Activated T-cell treated with anti-CD3 and anti-CD28 coated beads, Interleukin-2, amount 50 U/mL, for 48 hours (primary cell): ENCODE data around the gene SSBP2.
"Not testable (repeated sequence)": the region's sequence is repeated elsewhere in the genome, so short reads cannot be mapped to it uniquely, and the experiment has no call there.

Source experiments
- DNase-seq, 2 experiments: peaks; one replicate each; pipeline ENCODE4 v3.0.0-alpha.2; 2020

The SSBP2 gene

DNA sequence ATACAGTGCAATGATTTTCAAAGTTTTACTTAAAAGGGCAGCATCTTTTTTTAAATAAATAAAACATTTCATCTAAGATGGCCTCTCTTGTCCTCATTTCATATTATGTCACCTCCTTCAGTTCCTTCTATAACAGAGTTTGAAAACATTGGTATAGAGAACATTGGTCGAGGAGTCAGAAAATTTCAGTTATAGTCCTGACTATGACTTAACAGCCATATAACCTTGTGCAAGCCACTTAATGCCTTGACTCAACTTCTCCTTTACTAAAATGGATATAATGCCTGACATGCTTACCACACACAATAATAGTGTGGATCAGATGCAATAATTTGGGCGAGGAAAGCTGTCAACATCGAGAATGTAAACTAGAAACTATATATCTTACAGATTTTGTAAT is 22.6 kb downstream of the SSBP2 start:
- DNase-seq, result no peak

DNA sequence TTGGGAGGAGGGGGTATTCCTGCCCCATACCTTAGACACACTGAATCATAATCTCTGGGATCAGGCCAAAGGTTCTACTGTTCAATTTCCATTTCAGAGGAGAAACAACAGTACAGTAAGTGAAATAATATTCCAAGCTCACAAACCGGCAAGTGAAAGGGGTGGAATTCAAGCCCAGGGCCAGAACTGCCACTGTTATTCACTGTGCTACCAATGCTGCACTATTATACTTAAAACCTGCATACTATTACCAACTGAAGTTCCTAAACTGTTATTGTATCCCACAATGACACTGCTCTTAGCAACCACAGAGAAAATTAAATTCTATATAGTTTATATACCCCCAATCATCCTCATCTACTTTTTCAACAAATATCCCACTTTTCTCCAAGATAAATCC is 24.6 kb downstream of the SSBP2 start:
- DNase-seq, result no peak

DNA sequence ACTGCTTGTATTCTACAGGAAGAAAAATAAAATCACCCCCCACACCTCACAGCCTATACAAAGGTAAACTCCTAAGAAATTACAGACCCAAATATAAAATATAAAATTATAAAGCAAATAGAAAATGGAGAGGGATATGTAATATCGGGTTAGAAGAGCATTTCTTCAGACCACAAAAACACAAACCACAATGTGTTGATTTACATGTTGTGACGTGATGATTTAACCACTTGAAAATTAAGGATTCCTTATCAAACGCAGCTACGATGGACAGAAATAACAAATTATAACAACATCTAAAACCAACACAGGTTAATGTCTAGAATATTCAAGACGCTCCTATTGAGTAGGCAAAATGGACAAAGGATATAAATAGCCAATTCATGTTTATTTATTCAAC is 26.3 kb downstream of the SSBP2 start:
- DNase-seq, result no peak

DNA sequence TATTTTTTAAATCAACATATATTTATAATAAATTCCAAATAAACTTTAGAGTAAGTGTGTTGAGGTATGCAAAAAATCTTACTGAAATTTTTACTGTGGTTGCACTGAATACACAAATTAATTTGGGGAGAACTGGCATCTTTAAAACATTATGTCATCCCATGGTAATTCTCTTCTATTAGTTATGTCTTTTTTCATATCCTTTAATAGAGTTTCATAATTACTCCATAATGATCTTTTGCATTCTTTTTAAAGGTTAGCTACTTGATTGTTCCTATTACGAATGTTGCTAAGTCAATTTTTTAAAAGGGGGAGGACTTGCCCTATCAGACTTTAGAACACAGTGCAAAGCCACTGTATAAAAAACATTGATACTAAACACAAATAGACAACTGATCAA is 26.8 kb downstream of the SSBP2 start:
- no peak for DNase-seq

DNA sequence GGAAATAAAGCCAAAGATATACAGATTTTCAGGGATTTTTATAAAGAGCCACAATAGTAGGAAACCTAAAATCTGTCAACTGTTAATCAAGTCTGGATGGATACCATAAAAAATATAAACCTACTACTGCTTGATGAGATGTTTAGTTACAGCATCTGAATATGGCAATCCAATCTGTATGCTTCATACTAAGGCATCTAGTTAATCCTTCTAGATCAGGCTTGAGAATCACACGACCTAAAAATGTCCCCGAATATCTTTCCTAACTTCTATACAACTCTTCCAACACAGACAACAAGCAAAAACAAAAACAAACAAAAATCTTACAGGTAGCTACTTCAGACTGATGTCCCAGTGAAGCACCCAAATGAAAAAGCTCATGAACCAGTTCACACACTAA is 29.8 kb downstream of the SSBP2 start:
- DNase-seq, result no peak

DNA sequence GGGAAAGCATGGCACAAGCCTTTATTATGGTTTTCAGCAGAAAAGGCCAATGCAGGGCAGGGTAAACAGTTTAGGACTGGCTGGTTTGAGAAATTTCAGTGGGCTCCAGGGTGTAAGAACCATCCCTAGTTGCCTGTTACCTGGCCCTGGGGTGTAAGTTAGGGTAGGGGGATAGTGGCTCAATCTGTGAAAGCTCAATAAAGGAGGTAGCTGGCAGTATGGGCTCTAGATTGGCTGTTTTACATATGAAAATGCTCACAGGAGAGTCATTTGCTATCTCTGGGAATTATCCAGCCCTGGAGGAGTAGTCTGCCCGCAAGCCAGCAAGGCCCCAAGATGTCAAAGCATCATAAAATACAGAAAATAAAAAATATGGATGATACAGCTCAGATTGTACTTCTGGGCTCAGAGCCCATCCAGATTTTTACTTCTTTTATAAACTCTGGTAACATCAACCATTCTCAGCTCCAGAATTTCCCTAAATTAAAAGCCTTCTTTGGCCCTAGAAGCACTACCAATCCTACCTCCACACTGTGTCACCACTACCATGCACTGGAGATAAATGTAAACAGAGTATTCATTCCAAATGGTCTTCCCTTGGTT is 31.1 kb downstream of the SSBP2 start:
- no peak for DNase-seq

DNA sequence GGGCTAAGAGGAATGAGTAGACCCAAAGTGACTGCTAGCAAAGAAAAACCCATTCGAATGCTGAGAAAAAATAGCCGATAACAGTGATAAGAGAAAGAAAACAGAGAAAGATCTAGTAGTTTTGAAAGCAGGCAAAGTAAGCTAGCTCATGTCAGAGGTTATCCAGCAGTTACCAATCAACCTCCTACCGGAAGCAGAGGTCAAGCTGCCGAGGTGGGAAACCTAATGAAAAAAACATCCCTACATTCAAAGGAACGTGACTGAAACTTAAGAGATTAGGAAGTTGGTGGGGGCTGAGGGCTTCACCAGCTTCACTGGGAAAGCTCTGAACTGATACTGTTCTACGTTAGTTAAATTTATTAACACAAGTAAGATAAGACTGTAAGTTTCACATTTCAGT is 32.6 kb downstream of the SSBP2 start:
- no peak for DNase-seq

DNA sequence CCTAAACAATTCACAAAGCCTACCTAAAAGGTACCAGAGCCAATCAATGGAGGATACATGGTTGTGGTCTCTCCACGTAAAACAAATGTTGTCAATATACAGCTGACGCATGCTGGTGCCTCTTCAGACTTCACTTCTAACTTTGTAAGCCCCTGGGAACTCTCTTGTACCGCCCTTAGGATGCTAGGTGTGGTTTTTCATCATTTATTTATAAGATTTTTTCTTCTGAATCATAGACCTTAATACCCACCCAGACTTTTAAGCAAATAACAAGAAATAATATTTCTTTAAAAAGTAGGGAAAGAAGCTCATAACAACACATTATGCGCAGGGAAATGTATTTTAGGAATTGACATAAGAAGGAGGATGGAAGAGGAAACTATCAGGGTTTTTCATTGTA is 33.0 kb downstream of the SSBP2 start:
- no peak for DNase-seq

DNA sequence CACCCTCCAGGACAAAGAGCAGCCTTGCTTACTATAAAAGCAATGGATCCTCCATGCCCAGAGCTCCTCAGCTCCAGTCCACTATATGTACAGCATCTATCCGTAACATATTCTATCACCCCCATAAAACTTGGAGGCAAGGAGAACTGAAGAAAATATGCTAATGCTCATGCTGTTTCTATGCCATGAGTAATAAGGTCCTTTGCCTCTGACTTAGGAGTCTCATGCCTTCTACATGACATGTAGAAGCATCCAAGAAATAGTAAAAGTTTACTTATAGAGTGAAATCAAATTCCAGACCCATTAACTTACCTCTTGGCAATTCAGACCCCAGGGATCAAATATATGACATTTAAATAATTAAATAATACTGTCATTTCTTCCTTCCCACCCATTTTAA is 33.7 kb downstream of the SSBP2 start:
- no peak for DNase-seq

DNA sequence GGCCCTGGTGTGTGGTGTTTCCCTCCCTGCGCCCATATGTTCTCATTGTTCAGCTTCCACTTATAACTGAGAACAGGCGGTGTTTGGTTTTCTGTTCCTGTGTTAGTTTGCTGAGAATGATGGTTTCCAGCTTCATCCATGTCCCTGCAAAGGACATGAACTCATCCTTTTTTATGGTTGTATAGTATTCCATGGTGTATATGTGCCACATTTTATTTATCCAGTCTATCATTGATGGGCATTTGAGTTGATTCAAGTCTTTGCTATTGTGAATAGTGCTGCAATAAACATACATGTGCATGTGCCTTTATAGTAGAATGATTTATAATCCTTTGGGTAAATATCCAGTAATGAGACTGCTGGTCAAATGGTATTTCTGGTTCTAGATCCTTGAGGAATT is 36.8 kb downstream of the SSBP2 start:
- DNase-seq, result not testable (repeated sequence)

DNA sequence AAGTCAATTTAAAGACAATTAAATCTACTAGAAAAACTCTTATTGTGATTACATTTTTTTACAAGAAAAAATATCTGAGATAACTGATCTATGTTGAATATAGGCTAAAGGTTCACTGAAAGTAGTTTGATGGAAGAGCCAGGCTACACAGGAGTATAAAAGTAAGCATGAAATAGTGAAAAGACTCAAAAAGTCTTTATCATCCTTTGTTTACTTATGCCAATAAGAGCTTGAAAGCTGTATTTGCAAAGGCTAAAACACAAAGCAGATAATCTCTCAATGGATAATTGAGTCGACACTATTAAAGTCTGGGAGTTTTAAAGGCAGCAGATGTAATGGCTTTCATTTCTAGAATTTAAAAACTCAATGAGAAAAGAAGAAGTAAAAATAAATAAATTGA is 42.0 kb downstream of the SSBP2 start:
- DNase-seq, result no peak

DNA sequence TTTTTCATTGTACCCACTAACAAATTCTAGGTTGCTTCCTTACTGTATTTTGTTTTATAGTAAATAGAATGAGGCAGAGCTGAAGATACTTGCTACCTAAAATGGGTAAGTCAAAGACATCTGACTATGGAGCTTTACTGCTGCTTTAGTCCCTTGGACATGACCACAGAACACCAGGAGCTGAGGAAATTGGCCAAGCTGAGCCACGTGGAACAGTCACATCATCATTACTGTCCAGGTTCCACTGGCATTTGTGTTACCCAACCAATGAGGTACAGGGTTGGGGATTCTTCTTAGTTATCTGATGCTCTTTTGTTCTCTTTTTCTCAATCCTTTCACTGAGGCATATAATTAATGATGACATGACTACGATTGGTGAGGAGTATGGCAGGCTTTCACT is 47.1 kb downstream of the SSBP2 start:
- DNase-seq, result no peak

DNA sequence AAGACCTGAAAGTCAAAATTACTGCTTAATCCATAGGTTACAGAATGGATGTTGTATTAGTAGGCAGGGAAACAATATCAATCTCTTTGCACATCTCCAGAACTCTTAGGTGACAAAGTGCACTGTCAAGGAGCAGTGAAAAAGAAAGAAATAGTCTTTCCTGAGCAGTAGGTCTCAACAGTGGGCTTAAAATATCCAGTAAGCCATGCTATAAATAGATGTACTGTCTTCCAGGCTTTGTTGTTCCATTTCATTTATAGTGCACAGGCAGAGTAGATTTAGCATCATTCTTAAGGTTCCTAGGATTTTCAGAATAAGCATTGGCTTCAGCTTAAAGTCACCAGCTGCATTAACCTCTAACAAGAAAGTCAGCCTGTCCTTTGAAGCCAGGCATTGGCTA is 50.7 kb downstream of the SSBP2 start:
- no peak for DNase-seq

DNA sequence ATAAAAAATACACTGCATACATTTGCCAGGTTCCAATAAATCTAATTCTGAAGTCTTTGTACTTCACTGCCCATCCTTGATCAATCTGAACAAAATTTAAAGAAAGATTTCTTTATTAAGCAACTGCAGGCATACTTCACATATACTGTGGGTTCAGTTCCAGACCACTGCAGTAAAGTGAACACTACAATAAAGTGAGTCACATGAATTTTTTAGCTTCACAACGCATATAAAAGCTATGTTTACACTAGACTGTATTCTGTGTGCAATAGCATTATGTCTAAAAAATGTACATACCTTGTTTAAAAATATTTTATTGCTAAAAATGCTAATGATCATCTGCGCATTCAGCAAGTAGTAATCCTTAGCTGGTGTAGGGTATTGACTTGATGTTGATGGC is 52.1 kb downstream of the SSBP2 start:
- no peak for DNase-seq

DNA sequence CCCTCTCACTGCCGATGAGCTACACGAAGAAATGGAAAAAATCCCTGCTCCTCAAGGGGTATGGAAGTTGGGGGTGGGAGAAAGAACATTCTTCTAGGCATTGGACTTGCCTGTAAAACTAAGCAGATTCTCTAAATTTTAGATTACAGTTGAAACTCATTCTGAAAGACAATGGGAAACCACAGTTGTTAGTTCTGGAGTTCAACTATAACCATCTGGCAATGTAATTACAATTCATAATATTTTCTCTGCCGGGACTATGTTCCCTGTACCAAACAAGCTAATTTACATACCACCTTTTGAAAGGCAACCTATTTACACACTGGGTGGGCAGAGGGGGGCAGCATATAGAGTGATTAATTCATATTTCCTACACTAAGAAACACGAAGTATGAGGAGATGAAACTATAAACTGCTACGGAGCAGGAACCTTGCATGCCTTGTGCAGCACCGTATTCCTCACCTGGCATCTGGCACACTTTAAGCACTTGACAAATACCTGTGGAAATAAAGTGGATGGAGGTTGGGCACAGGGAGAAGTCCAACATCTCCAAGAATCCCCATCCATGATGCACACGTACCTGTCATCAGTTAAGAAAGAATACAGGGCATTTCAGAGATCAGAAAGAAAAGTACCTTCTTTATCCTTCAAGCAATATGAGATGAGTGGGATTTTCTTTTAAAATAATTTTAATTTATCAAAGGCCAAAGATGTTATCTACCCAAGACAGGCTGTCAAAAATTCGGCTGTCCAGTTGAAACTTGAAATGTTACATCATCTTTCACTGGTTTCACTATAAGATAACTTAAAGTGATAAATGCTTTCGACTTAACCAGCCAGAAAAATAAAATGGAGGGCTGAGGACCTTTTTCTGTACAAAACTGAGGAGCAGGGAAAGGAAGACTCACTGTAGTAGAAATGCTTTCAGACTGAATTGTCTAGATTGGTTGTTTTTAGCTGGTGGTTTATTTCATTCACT is 54.2 kb downstream of the SSBP2 start:
- no peak for DNase-seq

DNA sequence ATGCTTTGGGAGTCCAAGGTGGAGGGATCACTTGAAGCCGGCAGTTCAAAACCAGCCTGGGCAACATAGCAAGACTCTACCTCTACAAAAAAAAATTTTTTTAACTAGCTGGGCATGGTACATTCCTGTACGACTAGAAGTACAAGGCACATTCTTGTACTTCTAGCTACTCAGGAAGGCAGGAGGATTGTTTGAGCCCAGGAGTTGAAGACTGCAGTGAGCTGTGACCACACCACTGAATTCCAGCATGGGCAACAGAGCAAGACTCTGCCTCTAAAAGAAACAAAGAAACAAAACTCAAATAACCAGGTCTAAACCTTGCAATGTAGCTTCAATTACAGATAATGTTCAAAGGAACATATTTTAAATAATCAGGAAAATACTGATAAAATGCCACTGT is 56.2 kb downstream of the SSBP2 start:
- DNase-seq, result no peak

DNA sequence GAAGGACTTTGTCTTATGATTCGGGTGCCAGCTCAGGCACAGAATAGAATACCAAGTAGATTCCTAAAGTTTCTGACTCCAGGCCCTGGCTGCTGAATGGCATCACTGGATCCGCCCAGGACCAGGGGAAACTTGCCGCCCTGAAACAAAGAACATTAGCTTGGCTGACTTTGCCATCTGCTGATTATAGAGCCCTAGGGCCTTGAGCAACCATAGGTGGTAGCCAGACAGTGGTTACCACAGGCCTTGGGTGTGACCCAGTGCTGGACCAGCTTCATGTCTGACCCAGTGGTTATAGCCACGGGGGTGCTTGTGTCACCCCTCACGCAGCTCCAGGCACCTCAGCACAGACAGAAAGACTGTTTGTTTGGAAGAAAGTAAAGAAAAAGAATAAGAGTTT is 62.7 kb downstream of the SSBP2 start:
- no peak for DNase-seq

DNA sequence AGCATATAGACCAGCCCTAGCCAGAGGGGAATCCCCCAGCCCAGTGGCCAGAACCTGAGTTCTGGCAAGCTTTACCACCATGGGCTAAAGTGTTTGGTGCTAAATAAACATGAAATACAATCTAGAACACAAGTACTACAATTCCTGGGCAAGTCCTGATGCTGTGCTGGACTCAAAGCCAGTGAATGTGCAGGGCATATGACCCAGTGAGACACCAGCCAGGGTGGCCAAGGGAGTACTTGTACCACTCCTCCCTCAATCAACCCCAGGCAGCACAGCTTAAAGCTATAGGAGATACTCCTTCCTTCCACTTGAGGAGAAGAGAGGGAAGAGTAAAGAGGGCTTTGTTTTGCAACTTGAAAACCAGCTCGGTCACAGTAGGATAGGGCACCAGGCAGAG is 63.6 kb downstream of the SSBP2 start:
- DNase-seq, result no peak

DNA sequence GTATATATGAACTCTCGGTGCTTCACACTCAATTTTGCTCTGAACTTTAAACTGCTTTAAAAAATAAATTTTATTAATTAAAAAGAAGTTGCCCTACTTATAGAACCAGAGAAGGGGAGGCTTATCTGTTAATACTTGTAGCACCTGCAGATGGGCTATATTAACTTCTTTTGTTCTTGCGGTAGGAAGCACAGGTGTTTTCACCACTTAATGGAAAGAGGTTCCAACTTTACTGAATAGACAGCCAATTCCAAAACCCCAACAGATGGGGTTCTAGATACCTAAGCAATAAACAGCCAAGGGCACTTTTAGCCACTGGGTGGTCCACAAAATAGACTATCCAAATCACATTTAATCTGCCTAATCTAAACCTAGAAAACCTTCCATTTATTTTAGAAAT is 65.4 kb downstream of the SSBP2 start:
- no peak for DNase-seq

DNA sequence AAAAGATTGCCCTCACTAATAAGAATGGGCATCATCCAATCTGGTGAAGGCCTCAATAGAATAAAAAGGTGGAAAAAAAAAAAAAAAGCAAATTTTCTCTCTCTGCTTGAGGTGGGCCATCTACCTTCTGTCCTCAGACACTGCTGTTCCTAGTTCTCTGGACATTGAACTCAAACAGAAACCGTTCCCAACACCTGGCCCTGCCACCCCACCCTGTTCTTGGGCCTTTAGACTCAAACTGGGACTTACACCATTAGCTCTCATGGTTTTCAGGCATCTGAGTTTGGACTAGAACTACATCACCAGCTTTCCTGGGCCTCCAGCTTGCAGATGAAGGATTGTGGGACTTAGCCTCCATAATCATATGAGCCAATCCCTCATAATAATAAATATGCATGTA is 71.0 kb downstream of the SSBP2 start:
- DNase-seq, result no peak

DNA sequence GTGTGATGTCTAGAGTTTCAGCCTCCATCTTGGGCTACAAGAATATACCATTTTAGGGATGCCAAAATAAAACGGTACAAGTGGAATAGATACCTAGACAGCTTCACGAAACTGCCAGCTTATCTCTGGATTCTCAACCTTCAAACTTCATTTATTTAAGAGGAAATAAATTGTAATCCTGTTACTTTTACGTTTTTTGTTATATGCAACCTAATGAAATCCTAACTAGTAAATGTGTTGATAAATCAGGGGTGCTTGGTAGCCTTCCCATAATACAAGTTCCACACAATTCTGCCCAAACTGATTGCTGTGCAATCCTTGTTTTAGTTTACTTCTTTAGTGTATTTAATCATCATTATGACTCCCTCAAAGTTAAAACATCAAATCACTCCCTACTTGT is 75.5 kb downstream of the SSBP2 start:
- DNase-seq, result no peak

DNA sequence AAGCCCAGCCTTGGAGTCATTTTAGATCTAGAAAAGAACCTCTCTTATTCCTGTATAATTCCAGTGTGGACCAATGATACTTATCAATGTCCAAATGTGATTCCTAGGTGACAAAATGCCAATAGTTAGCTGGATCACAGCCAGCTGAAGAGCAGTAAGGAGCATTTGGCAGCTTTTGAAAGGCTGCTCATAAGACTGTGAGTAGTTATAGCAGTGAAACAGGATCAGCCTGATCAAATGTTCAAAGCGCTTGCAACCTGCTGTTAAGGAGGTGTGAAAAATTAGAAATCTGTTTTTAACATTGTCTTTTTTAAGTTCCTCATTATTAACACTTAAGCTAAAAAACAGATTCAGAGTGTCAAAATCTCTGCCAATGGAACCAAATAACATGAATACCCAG is 85.1 kb downstream of the SSBP2 start:
- no peak for DNase-seq

DNA sequence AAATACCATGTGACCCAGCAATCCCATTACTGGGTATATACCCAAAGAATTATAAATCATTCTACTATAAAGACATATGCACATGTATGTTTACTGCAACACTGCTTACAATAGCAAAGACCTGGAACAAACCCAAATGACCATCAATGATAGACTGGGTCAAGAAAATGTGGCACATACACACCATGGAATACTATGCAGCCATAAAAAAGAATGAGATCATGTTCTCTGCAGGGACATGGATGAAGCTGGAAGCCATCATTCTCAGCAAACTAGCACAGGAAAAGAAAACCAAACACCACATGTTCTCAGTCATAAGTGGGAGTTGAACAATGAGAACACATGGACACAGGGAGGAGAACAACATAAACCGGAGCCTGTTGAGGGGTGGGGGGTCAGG is 90.3 kb downstream of the SSBP2 start:
- not testable (repeated sequence) for DNase-seq

DNA sequence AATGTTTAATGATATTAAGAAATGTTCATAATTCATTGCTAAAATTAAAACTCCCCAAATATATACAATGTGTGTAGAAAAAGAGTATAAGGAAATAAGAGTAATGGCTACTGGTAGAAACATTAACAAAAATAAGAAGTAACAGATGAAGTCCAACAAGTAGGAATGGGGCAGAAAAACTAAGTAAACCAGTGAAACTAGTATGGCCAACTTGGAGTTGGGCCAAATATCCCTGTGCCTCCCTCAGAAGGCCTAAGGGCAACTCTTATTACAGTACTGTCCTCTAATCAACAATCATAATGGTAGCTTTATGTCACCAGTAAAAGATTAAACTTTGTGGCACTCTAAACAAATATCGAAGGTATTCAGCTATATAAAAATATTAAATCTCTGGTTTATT is 93.5 kb downstream of the SSBP2 start:
- no peak for DNase-seq

DNA sequence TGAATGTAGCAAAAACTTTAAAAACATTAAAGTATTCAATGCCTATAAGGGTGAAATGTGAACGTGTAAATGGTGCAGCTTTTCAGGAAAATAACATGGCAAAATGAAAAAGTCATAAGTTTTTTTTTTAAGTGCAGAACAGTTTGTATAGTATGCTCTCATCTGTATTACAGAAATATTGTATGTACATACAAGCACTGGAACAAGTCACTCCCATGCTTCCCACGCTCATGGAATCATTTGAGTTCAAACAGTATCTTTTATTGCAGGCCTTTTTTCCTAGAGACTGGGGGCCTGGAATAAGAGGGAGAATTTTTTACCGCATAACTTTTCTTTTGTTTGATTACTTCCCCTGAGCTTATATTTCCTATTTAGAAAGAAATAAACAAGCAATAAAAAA is 94.1 kb downstream of the SSBP2 start:
- DNase-seq, result no peak
